NB4 (cell line): Measurements from ENCODE around the gene HKDC1.

ENCODE experiments used
- POLR2A ChIP-seq: IDR thresholded peaks from 2 replicates; pipeline ENCODE4 v1.6.1; 2011; ENCODE audit warnings: mild to moderate bottlenecking; ENCODE audit not compliant: insufficient read length; ENCODE audit errors: extremely low read depth
- TF ChIP-seq, protein P1 (sequence below): IDR thresholded peaks from one replicate; pipeline ENCODE4 v1.5.1; 2012; ENCODE audit warnings: low read depth, low read length

DNA sequence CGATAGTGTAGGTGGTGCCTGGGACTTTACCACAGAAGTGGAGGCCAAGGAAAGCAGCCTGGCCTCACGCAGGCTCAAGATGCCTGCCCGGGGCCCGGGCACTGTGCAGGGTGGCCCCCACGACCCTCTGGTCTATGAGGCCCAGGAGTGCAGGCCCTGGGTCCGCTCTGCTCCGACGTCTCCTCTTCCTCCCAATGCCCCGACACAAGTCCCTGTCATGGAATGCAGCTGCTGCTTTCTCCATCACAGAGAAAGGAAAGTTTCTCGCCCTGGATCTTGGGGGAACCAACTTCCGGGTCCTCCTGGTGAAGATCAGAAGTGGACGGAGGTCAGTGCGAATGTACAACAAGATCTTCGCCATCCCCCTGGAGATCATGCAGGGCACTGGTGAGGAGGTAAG lies 29.9 kb downstream of the HKDC1 start:
- TF ChIP-seq, protein P1, sequence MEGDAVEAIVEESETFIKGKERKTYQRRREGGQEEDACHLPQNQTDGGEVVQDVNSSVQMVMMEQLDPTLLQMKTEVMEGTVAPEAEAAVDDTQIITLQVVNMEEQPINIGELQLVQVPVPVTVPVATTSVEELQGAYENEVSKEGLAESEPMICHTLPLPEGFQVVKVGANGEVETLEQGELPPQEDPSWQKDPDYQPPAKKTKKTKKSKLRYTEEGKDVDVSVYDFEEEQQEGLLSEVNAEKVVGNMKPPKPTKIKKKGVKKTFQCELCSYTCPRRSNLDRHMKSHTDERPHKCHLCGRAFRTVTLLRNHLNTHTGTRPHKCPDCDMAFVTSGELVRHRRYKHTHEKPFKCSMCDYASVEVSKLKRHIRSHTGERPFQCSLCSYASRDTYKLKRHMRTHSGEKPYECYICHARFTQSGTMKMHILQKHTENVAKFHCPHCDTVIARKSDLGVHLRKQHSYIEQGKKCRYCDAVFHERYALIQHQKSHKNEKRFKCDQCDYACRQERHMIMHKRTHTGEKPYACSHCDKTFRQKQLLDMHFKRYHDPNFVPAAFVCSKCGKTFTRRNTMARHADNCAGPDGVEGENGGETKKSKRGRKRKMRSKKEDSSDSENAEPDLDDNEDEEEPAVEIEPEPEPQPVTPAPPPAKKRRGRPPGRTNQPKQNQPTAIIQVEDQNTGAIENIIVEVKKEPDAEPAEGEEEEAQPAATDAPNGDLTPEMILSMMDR = no peak
- TF ChIP-seq POLR2A = no peak
